ENCODE measurements around the gene EFCC1. TPM values are rescaled to one million over a fixed set of nuclear protein-coding genes. Genes with fewer than 3 reads are reported as not detected.
A peak's percentile ranks its signal among the peaks of the same experiment; 100 is the strongest.

The EFCC1 gene
- total and polyA plus RNA-seq, 2 of the 8 experiments (the other 6 are each of a cell fraction or from before 2014, with no cell fraction given) = 0.14 to 0.37 TPM

GRCh38 chr3:128983293-128984069, 17.6 kb upstream of the EFCC1 start:
- Histone ChIP-seq H3K4me3 (ENCODE audit: extremely low read depth in 1 of 4, insufficient read depth in 2 of 4, low read depth in 3 of 4, low read length in 4 of 4) (no peak overlapping the region), H3K18ac (ENCODE audit: extremely low read depth, low read length) (no peak overlapping the region), H3K23me2 (ENCODE audit: low read depth, low read length) (no peaks in the 10 kb centered on the region), H3K56ac (replicated peaks; ENCODE audit: insufficient read length, low read depth, low read length) (no peak overlapping the region), H3K23ac (ENCODE audit: insufficient read length) (no peak overlapping the region), H3K79me2 (ENCODE audit: control insufficient read depth in 1 of 2, insufficient read depth in 2 of 2, low read length in 2 of 2) (no peaks in the 10 kb centered on the region), H3K79me1 (ENCODE audit: low read depth, low read length) (no peaks in the 10 kb centered on the region), H2BK20ac (ENCODE audit: low read length) (no peak overlapping the region; the same call in 1 of the 2 replicates), H3K4ac (replicated peaks; ENCODE audit: insufficient read length, low read depth, low read length) (no peak overlapping the region), H3K27me3 (replicated peaks in 1 of 4; ENCODE audit: control insufficient read depth in 3 of 4, extremely low read depth in 1 of 4, insufficient read depth in 3 of 4, low read length in 3 of 4) (no peaks in the 10 kb centered on the region; a peak in 1 of 7 replicates), H3K9ac (replicated peaks in 1 of 4; ENCODE audit: extremely low read depth in 1 of 4, low read depth in 3 of 4, low read length in 3 of 4) (no peak overlapping the region), H3K27ac (ENCODE audit: low read depth, low read length) (no peak overlapping the region), H2BK5ac (ENCODE audit: low read depth, low read length) (no peak overlapping the region), H3K4me1 (replicated peaks in 1 of 4; ENCODE audit: control insufficient read depth in 3 of 4, insufficient read depth in 4 of 4, low read length in 3 of 4) (peaks cover 0 to 2% (median 0%) of the 10 kb centered on the region in 4 experiments; a peak in 3 of 7 replicates), H2BK120ac (replicated peaks; ENCODE audit: low read depth, low read length) (no peak overlapping the region), H3K14ac (ENCODE audit: insufficient read length) (no peak overlapping the region), H3K36me3 (ENCODE audit: control insufficient read depth in 2 of 4, insufficient read depth in 4 of 4, low read length in 3 of 4) (no peaks in the 10 kb centered on the region), H4K8ac (ENCODE audit: extremely low read depth, insufficient read depth, low read length) (no peak overlapping the region), H2AFZ (ENCODE audit: low read length) (no peak overlapping the region), H2AK5ac (ENCODE audit: low read depth, low read length) (no peak overlapping the region), H3K4me2 (ENCODE audit: insufficient read depth in 1 of 2, low read depth in 2 of 2, low read length in 2 of 2) (no peak overlapping the region), H3K9me3 (ENCODE audit: insufficient read depth in 2 of 2, low read depth in 1 of 2, low read length in 1 of 2) (no peaks in the 10 kb centered on the region), H4K20me1 (replicated peaks in 1 of 2; ENCODE audit: control insufficient read depth in 1 of 2, insufficient read depth in 2 of 2, low read length in 2 of 2) (no peaks in the 10 kb centered on the region), H2BK12ac (ENCODE audit: low read depth, low read length) (0 out of 2 replicates have a peak overlapping the region, but pooled peaks have one; percentile 31), H4K5ac (ENCODE audit: insufficient read length, low read depth, low read length) (no peak overlapping the region), H2BK15ac (ENCODE audit: low read length) (no peak overlapping the region), H4K91ac (replicated peaks; ENCODE audit: insufficient read length, low read length) (no peak overlapping the region)
- peak; percentile 48 for TF ChIP-seq E2F6 (IDR thresholded peaks at IDR 0.05)
- no peak for TF ChIP-seq GTF2F1 (IDR thresholded peaks at IDR 0.05; ENCODE audit: borderline replicate concordance, low read depth, low read length)
- TF ChIP-seq POLR2AphosphoS5 (IDR thresholded peaks at IDR 0.05; ENCODE audit: low read depth, low read length) = no peak
- TF ChIP-seq MAX (IDR thresholded peaks at IDR 0.05) = peak; percentile 52
- no peak for TF ChIP-seq NANOG (IDR thresholded peaks at IDR 0.05; ENCODE audit: insufficient read depth, low read depth, low read length, poor library complexity, severe bottlenecking)
- no peak for TF ChIP-seq PHF8 (conservative IDR thresholded peaks at IDR 0.05; ENCODE audit: low read depth, low read length)
- ChIA-PET CTCF (ENCODE audit: partially characterized antibody) (interaction anchor here (0.6 to 6.8 kb wide), 5 partner anchors 13 to 767 kb away, joined by 3 to 51 read pairs (median 3); no protein-coding TSS in a partner anchor), POLR2A (ENCODE audit: partially characterized antibody) (interaction anchor here (1.1 to 1.4 kb wide), 2 partner anchors 10 to 183 kb away, joined by 4 read pairs; partner anchors contain the start of gene CFAP92)
- FAIRE-seq = no peak
- WGBS, 2 experiments (ENCODE audit: extremely low coverage in 1 of 2, insufficient coverage in 1 of 2, insufficient read length in 1 of 2, insufficient replicate concordance in 2 of 2, low coverage in 1 of 2, low lambda C conversion rate in 2 of 2, missing lambda C conversion rate in 1 of 2) = 78% methylated on average over 9 of the region's 9 CpGs; no CpG with 5 or more reads in 1 of the 2 experiments
- no peak for DNase-seq (ENCODE audit: low read depth in 1 of 2, low spot score in 2 of 2)
